Limb (tissue), 2 donors: Measurements from ENCODE around the gene NKIRAS1.
"Not testable (repeated sequence)": the region's sequence is repeated elsewhere in the genome, so short reads cannot be mapped to it uniquely, and the experiment has no call there.

Experiments
- DNase-seq, 2 donors: peaks; one replicate each; pipeline ENCODE4 v3.0.0-alpha.2; 2016; ENCODE audit errors: extremely low spot score in 2 of 2

Gene NKIRAS1

DNA sequence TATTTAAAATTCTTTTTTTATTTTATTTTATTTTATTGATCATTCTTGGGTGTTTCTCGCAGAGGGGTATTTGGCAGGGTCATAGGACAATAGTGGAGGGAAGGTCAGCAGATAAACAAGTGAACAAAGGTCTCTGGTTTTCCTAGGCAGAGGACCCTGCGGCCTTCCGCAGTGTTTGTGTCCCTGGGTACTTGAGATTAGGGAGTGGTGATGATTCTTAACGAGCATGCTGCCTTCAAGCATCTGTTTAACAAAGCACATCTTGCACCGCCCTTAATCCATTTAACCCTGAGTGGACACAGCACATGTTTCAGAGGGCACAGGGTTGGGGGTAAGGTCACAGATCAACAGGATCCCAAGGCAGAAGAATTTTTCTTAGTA is 46.1 kb downstream of the NKIRAS1 start:
- DNase-seq = not testable (repeated sequence)

DNA sequence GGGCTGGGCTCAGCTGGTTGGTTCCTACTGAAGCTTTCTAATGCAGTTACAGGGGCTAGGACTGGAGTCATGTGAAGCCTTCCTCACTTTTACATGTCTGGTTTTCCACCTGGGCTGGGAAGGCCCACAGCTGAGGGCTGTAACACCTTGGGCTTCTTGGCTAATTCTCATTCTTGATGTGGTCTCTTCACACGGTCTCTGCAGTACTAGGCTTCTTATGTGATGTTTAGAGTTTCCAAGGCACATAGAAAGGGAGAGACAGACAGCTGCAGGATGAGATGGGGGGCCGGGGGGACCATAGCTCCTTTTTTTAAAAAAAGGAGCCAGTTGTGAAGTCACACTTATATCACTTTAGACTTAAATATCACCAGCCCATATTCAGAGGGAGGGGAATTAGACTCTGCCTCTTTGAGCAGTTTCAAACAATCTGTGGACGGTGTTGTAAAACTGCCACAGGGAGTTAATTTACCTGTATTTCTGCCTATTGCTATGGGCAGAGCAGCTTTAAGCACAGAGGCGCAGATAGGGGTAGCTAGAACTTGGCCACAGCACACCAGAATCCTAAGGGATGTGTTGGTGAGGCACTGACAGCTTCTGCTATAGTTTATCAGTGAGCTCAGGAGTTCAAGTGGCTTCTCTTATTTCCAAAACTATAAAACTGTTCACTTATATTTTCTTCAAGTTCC is 46.7 kb downstream of the NKIRAS1 start:
- no peak for DNase-seq

DNA sequence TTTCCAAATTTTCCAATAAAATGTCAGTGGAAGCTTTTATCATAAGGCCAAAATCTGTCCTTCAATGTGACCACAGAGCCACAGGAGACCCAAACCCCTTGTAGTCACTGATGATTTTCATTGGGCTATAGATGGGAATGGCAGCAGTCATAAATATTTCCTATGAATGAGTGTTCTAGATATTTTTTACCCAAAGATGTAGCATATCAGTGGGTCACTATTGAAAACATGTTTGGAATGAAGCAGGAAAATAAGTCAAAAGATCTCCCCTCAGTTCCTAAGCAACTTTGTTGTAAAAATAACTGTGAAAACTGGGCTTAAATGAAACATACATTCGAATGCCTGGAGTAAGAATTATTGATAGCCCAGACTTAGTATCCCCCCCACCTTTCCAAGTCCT is 49.0 kb downstream of the NKIRAS1 start:
- DNase-seq = no peak

DNA sequence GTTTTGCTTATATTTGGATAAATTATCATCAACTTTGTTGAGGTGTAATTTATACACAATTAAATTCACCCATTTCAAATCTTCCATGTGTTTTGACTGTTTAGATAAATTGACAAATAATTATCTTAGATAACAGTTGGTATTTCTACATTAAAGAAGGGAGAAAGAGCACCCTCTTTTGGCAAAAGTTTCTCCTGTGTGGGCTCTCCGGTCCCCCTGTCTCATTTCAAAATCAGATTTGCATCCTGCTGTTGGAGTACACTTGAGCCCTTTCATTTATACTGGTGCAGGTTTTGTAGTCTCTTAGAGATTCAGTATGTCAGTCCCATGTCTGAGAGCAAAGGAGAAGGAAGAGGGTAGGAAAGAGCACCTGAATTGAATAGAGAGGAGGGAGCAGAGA is 49.4 kb downstream of the NKIRAS1 start:
- no peak for DNase-seq

GRCh38 chr3:23865595-23866396 is 51.0 kb downstream of the NKIRAS1 start:
- DNase-seq = peak in 1 of 2 donors; percentile 42

GRCh38 chr3:23864931-23865330 is 51.9 kb downstream of the NKIRAS1 start:
- no peak for DNase-seq

DNA sequence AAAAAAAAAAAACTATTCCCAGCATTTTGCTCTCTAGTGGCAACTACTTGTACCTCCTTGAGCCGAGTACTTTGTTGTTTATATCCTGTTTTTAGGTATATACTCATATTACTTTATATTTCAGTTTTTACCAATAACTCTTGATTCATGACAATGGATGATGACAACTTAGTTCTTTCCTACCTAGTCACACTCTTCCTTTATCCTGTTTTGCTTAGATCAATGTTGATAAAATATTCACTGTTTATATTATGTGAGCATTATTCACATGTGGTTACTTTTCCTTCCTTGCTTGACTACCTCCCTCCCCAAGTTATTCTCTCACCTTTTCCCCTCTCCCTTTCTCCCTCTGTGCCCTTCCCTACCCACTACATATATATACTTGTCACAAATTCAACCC is 53.7 kb downstream of the NKIRAS1 start:
- no peak for DNase-seq

GRCh38 chr3:23861689-23862088 is 55.1 kb downstream of the NKIRAS1 start:
- DNase-seq = no peak

DNA sequence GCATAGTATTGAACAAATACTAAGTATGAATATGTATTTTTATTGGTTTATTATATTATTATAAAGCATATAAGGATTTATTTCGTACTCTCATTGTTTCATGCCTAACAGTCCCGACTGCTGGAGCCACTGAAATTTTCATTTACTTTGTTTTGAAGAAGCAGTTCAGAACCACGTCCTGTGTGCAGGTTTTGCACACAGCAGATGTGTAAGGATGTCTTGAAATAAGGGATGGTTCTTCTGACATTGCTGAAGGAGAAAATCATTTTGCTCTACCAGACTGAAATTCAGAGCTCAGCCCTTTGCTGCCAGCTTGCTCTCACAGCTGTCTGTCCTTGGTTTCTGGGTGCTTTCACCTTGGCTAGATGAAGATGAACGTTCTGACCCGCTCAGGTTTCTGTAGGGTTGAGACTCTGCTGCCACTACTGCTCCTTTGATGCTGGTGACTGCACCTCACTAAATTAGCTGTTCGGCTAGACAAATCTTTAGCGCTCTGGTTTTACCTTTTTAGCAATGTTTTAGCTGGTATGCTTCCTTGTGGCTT is 56.9 kb downstream of the NKIRAS1 start:
- no peak for DNase-seq

- no peak for DNase-seq
Measured at GRCh38 chr3:23859012-23859743, 57.6 kb downstream of the NKIRAS1 start.

DNA sequence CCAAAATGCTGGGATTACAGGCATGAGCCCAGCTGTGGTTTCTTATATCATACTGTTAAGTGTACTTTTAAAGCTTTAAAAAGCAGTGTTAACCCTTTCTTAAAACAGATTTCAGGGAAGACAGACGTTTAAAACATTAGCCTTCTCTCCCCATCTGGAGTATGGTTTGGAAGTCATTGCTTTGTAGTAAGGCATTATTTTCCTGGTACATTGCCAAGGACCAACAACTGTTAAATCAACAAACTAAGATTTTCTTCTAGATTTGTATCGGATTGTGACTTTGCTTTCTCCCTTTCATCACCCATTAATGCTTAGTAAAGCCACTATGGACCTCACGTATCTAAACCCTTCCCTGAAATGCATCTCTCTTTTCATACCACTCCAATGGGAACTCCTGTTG is 60.5 kb downstream of the NKIRAS1 start:
- DNase-seq = no peak

GRCh38 chr3:23849462-23849861 is 67.3 kb downstream of the NKIRAS1 start:
- not testable (repeated sequence) for DNase-seq

DNA sequence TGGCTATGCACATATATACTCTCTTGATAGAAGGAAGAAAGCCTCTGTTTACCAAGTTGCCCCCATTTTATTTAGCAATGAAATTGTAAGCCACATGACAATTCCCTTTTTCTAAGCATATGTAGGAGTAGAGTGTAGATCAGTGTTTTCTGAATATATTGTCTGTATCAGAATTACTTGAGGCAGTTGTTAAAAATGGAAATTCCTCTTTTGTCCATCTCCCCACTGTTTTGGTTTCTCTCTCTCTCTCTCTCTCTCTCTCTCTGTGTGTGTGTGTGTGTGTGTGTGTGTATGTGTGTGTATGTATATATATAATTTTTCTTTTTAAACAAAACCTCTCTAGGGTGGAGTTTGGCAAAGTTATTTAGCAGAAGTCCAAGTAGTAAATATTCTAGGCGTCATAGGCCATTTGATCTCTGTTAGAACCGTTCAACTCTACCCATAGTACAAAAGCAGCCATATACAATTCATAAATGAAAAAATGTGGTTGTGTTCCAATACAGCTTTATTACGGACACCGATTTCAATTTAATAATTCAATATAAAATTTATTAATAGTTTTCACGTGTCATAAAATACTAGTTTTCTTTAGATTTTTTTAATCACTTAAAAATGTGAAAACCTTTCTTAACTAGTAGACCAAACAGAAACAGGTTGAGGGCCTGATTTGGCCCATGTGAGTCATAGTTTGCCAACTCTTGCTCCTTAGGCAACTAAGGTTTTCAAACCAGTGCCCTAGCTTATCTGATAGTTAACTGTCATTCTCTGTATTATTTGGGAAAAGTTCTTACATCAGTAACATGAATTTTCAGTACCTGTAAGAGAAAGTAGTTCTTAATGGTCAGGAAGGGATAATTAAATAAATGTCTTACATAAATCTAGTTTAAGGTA is 71.2 kb downstream of the NKIRAS1 start:
- DNase-seq = no peak

- no peak for DNase-seq
Measured at GRCh38 chr3:23843869-23844268, 72.9 kb downstream of the NKIRAS1 start.
